SU-DHL-6 (cell line): ENCODE results near the gene POU4F1.

ENCODE experiments used
- CTCF ChIP-seq: fragments of 200-600 bp; sonication (generic); IDR thresholded peaks from one replicate; pipeline ENCODE4 v1.5.1; 2017; ENCODE audit warnings: antibody characterized with exemption, mild to moderate bottlenecking, low read length, moderate library complexity; ENCODE audit not compliant: insufficient read depth, poor library complexity, severe bottlenecking
- EZH2phosphoT487 ChIP-seq: fragments of 200-600 bp; sonication (generic), shearing (Covaris generic); conservative IDR thresholded peaks from 2 replicates; pipeline ENCODE4 v1.6.1; 2018; ENCODE audit warnings: mild to moderate bottlenecking, antibody characterized with exemption, low read length, moderate library complexity, mixed read lengths

GRCh38 chr13:78608252-78608687 is 4.9 kb upstream of the POU4F1 start:
- TF ChIP-seq CTCF (no peak), EZH2phosphoT487 (no peak)
